Measurements from ENCODE around the gene C10orf90.

GRCh38 chr10:126448091-126448490, 222.4 kb downstream of the C10orf90 start:
- no peak for TF ChIP-seq CTCF (IDR thresholded peaks at IDR 0.05)
- no peak for TF ChIP-seq EP300 (IDR thresholded peaks at IDR 0.05)
- no peak for TF ChIP-seq POLR2A (IDR thresholded peaks at IDR 0.05)
